HCT116 (cell line): Measurements from ENCODE around the gene EGFL7.

Experiments
- ATF3 ChIP-seq: IDR thresholded peaks from 2 replicates; pipeline ENCODE4 v1.6.1; 2012
- CTCF ChIP-seq, 3 experiments: fragments of 200-600 bp in 1 of 3; sonication (generic) in 1 of 3; IDR thresholded peaks in 2 of 3; conservative IDR thresholded peaks in 1 of 3; 2 replicates each; pipeline ENCODE4 v1.5.1; 2012 to 2017; ENCODE audit warnings: low read depth in 2 of 3, low read length in 2 of 3, antibody characterized with exemption in 1 of 3, borderline replicate concordance in 1 of 3, control low read depth in 1 of 3, mild to moderate bottlenecking in 1 of 3, mixed read lengths in 1 of 3, mixed run types in 1 of 3, moderate library complexity in 1 of 3; ENCODE audit not compliant: insufficient read depth in 1 of 3
- EZH2 ChIP-seq: fragments of 200-600 bp; sonication (generic); IDR thresholded peaks from 2 replicates; pipeline ENCODE4 v1.6.1; 2017; ENCODE audit warnings: antibody characterized with exemption, mixed run types
- EZH2phosphoT487 ChIP-seq: fragments of 200-600 bp; IDR thresholded peaks from 2 replicates; pipeline ENCODE4 v1.6.1; 2018; ENCODE audit warnings: antibody characterized with exemption, borderline replicate concordance
- MAX ChIP-seq: IDR thresholded peaks from 2 replicates; pipeline ENCODE4 v1.6.1; 2012
- POLR2AphosphoS5 ChIP-seq: IDR thresholded peaks from 2 replicates; pipeline ENCODE4 v1.6.1; 2011; ENCODE audit warnings: mild to moderate bottlenecking, low read depth, low read length, moderate library complexity

GRCh38 chr9:136720898-136721338, 58.2 kb downstream of the EGFL7 start:
- TF ChIP-seq MAX (no peak), EZH2 (no peak), ATF3 (no peak), CTCF (IDR thresholded peaks at IDR 0.05 in 2 of 3, conservative IDR thresholded peaks at IDR 0.05 in 1 of 3; ENCODE audit: borderline replicate concordance in 1 of 3, insufficient read depth in 1 of 3, low read depth in 2 of 3, low read length in 2 of 3) (no peak), EZH2phosphoT487 (no peak), POLR2AphosphoS5 (no peak)
